GM12865 (cell line): ENCODE measurements around the gene LAMA4.

Source experiments
- DNase-seq: peaks from one replicate; pipeline ENCODE4 v3.0.0; 2010; ENCODE audit warnings: low read depth
- H3K4me3 ChIP-seq: 2 replicates; pipeline ENCODE4 v1.5.1; 2011; ENCODE audit warnings: mild to moderate bottlenecking, low read depth, low read length, control low read depth
- TF ChIP-seq, protein P1 (sequence below): IDR thresholded peaks from 2 replicates; pipeline ENCODE4 v1.5.1; 2011; ENCODE audit warnings: low read length, control low read depth, low read depth, inconsistent platforms; ENCODE audit not compliant: insufficient read depth; ENCODE audit errors: missing control alignments

Gene LAMA4

DNA sequence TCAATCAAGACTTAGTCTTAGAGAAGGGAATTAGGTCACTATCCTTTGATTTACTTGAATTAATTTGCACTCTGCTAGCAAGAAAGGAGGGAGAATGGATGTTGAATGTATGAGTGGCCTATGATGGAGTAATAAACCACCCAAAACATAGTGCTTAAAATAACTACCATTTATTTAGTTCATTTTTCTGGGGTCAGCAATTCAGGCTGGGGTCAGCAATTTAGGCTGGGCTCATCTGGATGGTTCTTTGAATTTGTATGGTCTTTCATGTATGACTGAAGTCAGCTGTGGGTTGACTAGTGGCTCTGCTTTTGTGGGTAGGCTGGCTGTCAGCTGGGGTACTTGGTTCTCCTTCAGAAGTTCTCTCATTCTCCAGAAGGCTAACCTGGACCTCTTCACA is 21.0 kb upstream of the LAMA4 start:
- TF ChIP-seq, protein P1, sequence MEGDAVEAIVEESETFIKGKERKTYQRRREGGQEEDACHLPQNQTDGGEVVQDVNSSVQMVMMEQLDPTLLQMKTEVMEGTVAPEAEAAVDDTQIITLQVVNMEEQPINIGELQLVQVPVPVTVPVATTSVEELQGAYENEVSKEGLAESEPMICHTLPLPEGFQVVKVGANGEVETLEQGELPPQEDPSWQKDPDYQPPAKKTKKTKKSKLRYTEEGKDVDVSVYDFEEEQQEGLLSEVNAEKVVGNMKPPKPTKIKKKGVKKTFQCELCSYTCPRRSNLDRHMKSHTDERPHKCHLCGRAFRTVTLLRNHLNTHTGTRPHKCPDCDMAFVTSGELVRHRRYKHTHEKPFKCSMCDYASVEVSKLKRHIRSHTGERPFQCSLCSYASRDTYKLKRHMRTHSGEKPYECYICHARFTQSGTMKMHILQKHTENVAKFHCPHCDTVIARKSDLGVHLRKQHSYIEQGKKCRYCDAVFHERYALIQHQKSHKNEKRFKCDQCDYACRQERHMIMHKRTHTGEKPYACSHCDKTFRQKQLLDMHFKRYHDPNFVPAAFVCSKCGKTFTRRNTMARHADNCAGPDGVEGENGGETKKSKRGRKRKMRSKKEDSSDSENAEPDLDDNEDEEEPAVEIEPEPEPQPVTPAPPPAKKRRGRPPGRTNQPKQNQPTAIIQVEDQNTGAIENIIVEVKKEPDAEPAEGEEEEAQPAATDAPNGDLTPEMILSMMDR, result no peak
- DNase-seq, result no peak
- H3K4me3 ChIP-seq, result no peak overlapping the region

DNA sequence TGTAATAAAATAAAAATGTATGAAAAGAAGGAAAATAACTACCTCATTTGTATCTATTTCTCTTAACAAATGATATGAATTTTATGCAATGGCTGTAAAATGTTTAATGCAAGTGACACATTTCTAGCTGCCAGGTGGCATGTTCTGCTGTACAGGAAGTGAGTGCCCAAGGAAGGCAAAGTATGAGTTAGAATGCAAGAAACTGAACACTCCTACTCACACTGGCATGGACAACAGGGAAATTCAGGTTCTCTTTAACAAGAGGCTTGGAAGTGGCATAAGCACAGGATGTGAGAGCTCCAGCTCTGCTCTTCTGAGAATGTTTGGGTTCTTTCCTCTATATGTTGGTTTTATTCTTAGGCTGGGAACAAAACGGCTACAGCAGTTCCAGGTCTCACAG is 20.4 kb upstream of the LAMA4 start:
- H3K4me3 ChIP-seq, result no peak overlapping the region
- no peak for DNase-seq

DNA sequence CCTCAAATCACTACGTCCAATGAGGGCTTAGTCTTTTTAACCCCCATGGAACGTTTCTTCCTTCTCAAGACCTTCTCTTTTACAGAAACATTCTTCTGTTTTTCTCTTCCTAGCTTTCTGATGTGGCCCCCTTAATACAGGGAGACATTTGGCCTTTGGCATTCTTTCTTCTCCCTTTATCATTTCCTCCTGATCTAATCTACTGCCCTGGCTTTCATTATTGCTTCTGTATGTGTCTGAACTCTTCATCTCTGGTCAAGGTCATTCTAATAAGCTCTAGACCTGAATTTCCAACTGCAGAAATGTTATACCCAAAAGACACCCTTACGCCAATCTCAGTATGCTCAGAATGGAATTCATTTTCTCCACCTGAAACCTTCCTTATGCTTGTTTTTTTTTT is 18.4 kb upstream of the LAMA4 start:
- H3K4me3 ChIP-seq, result no peak overlapping the region
- DNase-seq, result no peak
- TF ChIP-seq, protein P1, result no peak

More for the DNA sequence above, 20.4 kb upstream of the LAMA4 start:
- TF ChIP-seq, protein P1, result no peak

DNA sequence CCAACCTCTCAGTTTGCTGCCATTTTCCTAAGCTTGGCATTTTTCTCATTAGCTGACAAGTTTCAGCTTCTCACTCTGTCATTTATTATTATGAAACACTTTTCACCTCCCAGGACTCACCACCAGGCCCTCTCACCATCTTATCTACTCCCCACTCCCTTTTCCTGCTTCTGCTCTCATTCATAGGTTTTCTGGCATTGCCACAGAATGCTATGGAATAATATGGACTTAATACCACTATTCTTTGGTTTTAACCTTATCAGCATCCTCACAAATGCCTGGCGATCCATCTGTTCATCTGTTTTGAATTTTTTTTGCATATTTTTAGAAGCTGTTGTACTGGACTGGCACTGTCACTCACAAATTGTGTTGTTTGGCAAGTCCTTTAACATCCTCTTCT is 16.4 kb upstream of the LAMA4 start:
- DNase-seq, result no peak
- no peak overlapping the region for H3K4me3 ChIP-seq
- TF ChIP-seq, protein P1, result no peak

DNA sequence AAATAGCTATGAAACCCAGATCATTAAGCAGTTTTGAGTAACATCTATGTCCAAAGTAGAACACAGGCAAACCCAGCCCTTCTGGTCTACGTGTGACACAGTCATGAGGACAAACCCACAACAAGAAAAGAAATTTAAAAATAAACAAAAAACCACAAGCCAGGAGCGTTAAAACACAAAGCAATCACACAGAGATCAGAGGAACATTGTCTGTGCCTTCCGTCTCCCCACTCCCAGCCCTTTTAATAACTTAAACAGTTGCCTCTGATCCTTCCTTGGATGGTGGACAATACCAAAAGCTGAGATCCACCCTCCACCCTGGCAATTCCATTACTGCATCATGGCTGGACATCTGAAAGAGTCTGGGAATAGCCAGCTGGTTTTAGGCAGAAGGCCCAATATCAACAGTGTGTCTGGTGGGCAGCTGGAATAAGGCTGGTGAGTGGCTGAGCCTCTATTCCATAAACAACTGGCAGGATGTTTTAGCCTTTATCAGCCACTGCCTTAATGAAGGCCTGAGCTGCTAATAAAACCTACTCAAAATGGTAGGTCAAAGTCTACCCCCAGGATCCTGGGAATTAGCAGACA is 15.7 kb upstream of the LAMA4 start:
- no peak overlapping the region for H3K4me3 ChIP-seq
- TF ChIP-seq, protein P1, result no peak
- no peak for DNase-seq

DNA sequence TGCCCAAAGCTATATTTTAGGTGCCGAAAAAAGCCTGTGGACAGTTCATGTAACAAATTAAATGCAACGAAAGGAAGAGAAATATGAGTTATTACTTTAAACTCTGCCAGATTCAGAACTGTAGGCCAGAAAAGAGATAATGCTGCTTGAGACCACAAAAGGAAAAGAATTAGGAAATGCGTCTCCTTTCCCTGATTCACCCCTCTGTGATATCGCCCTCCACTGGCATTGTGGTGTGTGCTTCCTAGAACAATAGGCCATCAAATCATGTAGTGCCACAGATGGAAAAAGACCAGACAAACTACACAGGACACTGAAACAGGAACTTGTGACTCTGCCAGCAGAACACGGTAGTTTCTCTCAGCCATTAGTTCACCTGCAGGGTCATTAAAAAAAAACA is 14.7 kb upstream of the LAMA4 start:
- no peak overlapping the region for H3K4me3 ChIP-seq
- DNase-seq, result no peak

More for the DNA sequence above, 14.7 kb upstream of the LAMA4 start:
- TF ChIP-seq, protein P1, result no peak
